GM19025 (cell line): ENCODE results near the gene FAM241B.

Experiments used
- ATAC-seq: cut with Tn5 transposase; IDR thresholded peaks from one replicate; pipeline ENCODE4 v1.9.1; 2021; ENCODE audit warnings: mild to moderate bottlenecking, low read depth, moderate library complexity; ENCODE audit not compliant: unreplicated experiment

Gene FAM241B, protein sequence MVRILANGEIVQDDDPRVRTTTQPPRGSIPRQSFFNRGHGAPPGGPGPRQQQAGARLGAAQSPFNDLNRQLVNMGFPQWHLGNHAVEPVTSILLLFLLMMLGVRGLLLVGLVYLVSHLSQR

DNA sequence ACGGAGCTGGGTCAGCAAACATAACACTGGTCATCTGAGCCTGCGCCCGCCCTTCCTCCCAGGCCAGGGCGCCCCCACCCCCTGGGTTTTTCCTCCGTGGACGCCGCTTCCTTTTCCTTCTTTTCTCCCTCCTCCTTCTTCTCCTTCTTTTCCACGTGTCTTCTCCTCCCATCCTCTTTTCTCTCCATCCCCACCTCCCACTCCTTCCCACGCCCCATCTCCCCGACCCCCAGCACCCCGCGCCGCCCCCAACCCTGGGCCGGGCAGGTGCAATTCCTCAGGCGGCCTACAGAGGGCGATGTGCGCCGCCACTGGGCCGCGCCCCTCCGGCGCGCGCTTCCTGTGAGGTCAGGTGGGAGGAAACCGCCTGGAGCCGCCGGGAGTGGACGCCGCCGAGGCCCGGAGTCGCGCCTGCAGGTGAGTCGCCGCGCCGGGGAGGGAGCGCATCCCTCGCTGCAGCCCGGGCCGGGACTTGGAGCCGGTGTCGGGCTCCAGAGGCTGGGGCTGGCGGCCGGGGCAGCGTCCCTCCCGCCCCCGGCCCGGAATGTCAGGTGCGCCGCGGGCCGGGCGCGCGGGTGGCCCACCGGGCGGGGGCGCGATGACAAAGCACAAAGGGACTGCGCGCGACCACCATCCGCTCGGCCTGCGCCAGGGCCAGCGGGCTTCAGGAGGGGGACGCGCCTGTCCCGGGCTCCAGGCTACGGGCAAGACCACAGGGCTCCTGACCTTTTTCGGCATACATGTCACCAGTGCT lies at the start of gene FAM241B:
FAM241B (plus strand) TSS at position 351 of the 754 bp plus-strand sequence. CDS start 1,497 bp downstream, outside the sequence.
- ATAC-seq, result no peak

DNA sequence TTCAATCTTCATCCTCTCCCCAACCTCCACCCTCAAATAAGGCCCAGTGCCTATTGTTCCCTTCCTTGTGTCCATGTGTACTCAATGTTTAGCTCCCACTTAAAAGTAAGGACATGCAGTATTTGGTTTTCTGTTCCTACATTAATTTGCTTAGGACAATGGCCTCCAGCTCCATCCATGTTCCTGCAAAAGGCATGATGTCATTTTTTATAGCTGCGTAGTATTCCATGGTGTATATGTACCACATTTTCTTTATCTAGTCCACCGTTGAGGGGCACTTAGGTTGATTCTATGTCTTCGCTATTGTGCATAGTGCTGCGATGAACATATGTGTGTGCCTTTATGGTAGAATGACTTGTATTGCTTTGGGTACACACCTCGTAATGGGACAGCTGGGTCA lies 49.6 kb upstream of the FAM241B start:
- no peak for ATAC-seq

DNA sequence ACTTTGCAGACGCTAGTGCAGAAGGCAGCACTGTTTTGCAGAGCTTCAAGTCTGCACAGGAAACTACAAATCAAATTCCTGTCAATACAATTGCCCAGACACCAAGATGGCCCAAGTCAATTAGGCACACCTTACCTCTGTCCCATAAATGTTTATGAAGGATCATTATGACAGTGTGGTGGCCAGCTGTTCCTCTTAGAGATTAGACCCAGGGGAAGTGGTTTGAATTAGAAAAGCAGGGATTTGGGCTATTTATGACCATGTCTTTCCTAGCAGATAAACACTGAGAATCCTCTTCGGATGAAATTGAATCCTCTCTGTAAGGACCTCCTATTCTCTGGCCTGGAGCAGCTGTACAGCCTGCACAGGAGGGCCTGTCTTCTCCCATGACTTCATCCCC lies 46.9 kb upstream of the FAM241B start:
- no peak for ATAC-seq

DNA sequence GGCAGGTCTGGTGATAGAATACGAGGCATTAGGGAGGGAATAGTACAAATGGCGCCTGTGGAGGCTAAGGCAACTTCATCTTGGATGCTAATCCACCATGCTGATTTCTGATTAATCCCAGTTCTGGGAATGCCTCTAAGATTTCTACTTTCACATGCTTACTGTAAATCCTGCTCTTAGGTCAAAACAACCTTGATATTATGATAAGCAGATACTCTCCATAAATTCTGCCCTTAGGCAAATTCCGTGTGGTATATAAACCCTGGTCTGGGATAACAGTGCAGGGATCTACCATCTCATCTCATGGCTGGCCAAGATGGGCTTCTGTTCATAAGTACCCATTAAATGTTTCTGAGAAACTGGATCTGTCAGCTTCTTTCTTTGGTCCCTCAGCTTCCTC lies 45.4 kb upstream of the FAM241B start:
- no peak for ATAC-seq

DNA sequence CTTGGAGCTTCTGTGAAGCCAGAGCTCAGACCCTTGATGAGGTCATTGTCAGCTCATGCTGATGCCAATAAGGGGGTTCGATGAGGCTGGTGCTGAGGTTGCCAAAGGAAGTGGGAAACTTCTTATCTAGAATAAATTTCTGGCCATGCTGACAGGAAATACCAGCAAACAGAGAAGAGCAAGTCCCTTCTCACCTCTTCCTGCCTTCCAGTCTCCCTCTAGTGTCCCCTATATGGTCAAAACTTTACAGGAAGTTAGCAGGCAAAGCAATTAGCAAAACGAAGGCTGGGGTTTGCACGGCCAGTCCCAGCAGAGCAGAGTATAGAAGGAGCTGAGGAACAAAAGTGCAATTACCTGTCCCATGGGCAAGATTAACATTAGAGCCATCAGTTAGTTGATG lies 41.7 kb upstream of the FAM241B start:
- no peak for ATAC-seq

DNA sequence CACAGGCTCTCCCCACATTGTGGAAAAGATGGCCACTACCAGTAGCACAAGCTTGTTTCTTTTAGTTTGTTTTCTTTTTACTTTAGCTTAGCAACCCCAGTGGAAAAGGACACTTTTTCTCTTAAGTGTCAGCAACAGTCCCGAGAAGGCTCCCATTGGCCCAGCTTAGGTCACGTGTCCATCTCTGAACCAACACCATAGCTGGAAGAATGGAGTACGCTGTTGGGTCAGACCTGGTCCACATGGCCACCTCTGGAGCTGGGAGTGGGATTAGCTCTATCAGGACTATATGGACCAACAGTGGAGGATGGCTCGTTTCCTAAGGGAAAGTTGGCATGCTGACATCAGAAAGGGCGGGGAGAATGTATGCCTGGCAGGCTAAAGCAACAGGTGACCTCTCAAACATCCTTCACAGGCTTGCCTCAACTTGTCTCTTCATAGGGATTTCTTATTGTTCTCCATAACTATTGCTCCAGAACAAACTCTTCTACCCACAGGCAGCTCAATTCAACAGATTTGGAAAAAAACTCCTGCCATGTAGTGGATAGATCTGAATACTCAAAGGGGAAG lies 29.2 kb upstream of the FAM241B start:
- no peak for ATAC-seq

DNA sequence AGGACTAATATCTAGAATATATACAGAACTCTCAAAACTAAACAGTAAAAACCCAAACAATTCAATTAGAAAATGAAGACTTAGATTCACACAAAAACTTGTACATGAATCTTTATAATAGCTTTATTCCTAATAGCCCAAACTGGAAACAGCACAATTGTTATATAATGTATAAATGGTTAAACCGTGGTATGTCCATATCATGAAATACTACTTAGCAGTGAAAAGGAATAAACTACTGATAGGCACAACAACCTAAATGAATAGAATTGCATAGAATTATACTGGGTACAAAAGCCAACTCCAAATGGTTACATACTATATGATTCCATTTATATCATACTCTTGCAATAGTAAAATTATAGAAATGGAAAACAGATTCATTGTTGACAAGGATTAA lies 21.0 kb upstream of the FAM241B start:
- no peak for ATAC-seq

DNA sequence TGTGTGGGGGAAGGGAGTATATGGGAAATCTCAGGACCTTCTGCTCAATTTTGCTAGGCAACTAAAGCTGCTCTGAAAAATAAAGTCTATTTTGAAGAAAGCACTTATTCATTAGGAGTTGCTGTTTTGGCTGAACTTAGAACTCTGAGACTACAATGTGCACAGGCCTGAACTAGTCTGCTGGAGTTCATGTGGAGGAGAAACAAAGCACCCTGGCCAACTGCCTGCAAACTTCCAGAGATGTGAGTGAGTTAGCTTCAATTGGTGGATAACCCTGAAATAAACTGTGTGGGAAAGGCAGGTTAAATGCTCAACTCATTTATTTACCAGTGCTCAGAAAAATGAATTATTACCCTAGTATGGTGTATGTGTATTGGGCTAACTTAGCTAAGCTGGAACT lies 17.3 kb upstream of the FAM241B start:
- no peak for ATAC-seq

DNA sequence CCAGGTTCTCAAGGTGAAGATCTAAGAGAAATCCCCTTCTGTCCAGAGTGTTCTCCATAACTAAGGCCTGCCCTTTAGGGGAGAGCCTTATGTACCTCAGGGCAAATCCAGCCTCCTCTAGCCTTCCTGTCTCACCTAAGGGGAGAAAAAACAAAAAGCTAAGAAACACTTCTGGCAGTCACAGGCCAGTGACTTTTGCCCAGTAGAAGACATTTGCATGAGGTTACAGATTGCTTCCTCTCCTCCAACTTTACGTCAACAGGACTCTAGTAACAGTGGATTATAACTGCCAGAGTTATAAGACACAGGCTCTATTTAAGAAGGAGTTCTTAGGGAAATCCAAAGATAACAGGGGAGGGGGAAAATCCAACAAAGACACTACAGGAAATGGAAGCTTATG lies 15.9 kb upstream of the FAM241B start:
- no peak for ATAC-seq

DNA sequence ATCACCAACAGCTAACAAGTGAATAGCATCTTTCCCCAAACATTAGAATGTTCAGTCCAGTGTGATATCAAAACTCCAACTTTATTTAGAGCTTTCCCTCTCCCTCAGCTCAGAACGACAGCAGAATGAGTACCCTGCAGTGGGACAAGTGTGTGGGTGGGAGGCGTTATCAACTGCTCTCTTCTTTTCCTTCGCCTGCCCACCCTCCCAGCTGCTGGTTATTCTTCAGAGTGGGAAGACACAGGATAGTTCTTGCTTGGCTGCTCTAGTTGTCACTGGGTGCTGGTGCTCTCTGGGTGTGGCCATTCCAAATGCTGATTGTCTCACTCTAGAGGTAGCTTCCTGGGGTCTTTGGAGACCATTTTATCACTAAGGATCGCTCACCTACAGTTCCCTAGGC lies 13.7 kb upstream of the FAM241B start:
- no peak for ATAC-seq

DNA sequence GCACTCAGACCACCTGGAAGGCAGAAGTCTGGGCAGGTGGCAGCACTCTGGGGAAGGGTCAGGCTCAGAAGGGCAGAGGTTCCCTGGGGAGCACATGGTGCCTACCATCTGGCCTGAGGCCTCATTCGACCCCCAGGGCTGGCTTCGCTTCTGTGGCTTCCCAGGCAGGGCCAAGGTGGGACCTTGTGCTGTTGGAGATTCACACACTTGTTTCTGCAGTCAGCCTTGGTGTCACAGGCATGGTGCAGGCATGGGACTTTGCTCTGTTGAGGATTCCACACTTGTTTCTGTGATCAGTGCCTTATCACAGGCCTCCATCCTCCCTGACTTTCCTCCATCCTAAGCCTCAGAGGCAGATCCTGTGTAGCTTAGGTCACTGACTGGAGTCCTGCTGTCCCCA lies 11.3 kb upstream of the FAM241B start:
- no peak for ATAC-seq

DNA sequence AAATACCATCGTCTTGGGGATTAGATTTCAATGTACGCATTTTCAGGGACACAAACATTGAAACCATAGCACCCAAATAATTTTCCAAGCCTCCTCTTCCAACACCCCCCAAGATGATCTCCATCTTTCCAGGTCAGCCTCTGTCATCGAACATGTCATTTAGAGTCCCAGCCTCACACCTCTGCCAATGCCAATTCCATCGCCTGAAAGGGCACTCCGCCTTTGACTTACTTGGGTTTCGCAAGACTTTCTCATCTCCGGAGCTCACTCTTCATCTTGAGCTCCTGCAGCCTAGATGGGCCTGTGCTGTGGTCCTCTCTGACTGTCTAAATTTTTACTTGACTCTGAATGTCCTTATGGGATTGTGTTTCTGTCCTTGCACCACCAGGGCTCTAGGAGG lies 10.4 kb upstream of the FAM241B start:
- ATAC-seq, result no peak

DNA sequence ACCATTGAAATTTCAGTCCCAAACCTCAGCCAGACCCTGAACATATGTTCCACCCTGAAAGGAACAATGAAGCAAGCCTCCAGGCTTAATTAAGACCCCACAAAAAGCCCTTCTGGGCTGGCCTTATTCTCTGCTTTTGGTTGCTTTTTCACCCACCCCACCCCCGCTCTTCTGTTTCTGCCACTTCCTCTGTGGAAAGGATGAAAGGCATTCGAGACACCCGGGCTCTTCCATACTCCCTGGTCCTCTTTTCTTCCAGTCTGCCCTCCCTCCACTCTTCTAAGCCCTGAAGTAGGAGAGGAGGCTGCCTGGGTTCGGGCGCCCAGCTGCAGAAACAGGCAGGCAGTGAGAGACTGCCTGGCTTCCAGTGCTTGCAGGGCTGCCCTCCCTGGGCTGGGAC lies 9.4 kb upstream of the FAM241B start:
- no peak for ATAC-seq

DNA sequence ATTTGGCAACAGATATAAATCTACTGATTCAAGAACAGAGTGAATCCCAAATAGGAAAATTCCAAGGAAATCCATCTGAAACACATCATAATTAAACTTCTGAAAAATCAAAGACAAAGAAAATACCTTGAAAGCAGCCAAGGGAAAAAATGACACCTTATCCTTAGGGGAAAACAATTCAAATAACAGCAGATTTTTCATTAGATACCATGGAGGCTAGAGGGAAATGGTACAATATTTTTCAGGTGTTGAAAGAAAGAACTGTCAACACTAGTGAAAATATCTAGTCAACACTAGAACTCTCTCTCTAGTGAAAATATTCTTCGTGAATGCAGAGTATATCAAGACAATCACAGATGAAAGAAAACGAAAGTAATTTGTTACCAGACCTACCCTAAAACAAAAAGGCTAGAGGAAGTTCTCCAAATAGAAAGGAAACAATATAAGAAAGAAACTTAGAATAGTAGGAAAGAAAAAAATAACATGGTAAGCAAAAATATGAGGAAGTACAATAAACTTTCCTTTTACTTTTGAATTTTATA lies 5.7 kb upstream of the FAM241B start:
- no peak for ATAC-seq

DNA sequence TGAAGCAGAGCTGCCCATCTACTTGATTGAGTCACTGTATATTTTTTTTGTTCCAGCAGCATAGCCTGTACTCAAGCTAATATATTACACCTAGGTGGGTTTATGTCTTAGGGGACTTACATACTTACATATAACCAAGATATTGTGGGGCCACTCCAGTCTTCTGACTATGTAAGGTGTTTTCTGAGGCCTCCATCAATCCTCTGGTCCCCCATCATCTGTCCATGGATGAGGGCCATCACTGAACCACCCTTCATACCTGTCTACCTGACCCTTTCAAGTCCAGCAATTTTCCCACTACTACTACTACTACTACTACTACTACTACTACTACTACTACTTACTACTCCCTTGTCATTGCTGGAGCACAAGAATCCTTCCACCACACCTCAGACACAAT lies 3.2 kb upstream of the FAM241B start:
- ATAC-seq, result no peak

DNA sequence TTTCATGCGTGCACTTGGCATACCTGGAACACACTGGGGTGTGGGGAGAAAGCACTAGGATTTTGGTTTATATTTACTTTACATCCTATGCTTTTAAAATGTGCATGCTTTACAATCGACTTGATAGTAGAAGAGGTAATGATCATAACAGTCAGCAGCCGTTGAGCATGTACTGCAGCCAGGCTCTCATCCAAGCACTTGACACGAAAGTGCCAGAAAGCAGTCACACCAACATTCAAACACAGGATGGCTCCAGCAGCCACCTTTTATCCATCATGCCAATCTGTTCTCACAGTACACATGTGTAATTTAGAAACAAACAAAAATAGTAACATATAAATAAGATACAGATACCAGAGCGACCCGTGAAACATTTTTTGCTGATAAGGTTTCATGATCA lies 1.2 kb upstream of the FAM241B start:
- ATAC-seq, result no peak

DNA sequence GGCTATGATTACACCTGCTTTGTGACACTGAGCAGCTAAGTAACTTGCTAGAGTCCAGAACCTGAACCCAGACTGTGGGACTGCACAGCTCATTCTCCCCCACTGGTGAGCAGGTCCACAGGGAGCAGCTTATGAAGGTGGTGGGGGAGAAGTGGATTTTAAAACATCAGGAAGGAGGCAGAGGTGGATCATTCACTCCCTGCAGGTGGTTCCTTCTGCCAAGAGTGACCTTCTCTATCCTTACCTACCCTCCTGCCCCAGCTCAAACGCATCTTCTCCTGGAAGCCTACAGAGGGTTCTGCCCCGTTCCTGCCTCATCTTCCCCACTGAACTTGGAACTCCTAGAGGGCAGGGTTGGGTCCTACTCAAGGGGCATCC lies 539 bp upstream of the FAM241B start:
- no peak for ATAC-seq

DNA sequence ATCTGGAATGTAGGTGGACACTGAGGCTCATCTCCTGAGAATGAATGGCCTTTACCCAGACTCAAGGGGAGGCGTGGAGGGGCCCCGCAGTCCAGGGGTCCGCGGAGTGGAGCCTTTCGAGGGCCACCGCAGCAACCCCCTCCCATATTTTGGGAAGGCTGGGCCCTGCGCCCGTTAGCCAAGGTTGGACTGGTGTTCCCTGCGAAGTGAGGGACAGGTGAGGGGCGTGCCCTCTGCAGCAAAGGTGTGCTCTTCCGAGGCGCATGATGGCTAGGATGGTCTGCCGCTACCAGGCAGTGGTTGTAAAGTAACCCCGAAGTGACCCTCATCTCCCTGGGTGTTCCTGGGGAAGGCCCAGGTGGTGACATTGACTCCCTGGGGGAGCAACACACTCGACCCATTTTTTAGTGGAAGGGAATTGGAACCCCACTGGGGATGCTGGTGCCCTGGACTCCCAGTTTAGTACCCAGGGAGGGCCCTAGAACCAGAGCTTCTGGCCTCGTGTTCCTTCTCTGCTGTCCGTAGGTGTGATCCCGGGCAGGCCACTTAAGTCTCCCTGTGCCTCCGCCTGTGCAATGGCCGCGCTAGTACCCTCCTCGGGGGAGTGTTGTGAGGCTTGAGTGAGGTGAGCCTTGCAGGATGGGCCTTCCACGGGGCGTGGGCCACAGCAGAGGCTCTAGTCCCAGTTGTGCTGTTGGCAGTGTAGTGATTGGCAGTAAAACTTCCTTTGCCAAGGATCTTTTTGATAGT lies 779 bp downstream of the FAM241B start:
- no peak for ATAC-seq

DNA sequence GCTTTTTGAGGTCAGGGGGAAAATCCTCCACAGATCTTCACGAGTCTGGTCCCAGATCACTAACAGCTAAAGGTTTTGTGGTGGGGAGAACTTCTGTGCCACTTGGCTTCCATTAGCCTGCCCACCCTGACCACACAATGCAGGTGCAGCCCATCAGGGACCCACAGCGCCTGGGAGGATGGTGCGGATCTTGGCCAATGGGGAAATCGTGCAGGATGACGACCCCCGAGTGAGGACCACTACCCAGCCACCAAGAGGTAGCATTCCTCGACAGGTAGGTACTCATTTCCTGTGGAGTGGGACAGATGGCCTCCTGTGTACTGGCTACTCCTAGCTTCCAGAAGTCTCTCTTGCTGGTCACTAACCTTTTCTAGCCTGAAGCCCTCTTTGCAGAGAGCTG lies 1.5 kb downstream of the FAM241B start:
- no peak for ATAC-seq

DNA sequence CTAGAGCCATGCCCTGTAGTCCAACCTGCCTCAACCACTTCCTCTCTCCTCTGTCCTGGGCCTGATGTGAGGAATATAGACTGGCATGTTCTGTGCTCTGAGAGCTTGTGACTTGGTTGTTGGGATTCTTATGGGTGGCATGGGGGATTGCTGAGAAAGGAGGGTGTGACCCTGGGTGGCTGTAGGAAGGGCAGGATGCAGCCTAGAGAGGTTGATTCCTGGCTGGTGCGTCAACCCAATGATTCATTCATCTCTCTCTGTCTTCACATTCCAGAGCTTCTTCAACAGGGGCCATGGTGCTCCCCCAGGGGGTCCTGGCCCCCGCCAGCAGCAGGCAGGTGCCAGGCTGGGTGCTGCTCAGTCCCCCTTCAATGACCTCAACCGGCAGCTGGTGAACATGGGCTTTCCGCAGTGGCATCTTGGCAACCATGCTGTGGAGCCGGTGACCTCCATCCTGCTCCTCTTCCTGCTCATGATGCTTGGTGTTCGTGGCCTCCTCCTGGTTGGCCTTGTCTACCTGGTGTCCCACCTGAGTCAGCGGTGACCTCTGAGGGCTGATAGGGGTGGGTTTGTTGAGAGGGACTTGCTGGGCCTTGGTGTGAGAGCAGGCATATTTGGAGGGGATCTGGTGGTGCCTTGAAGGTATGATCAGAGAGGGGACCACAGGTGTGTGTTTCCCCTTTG lies 2.6 kb downstream of the FAM241B start:
- no peak for ATAC-seq
